Spinal cord (tissue), 10 donors: ENCODE measurements around the gene OR5K3. TPM values are rescaled to one million over a fixed set of nuclear protein-coding genes. Genes with fewer than 3 reads are reported as not detected.

Experiments used
- DNase-seq, 6 donors: peaks; one replicate each; pipeline versions ENCODE4 v3.0.0 to v3.0.0-alpha.2; 2013 to 2015; ENCODE audit warnings: low spot score in 6 of 6, low read depth in 4 of 6
- H3K27ac ChIP-seq: one replicate; pipeline ENCODE4 v1.5.1; 2013; ENCODE audit warnings: low read depth, low read length, control low read depth
- H3K27me3 ChIP-seq: one replicate; pipeline ENCODE4 v1.6.1; 2013; ENCODE audit warnings: low read length; ENCODE audit not compliant: control insufficient read depth, insufficient read depth
- H3K36me3 ChIP-seq: one replicate; pipeline ENCODE4 v1.6.1; 2013; ENCODE audit warnings: low read length; ENCODE audit not compliant: control insufficient read depth, insufficient read depth
- H3K4me1 ChIP-seq: one replicate; pipeline ENCODE4 v1.6.1; 2013; ENCODE audit warnings: low read length; ENCODE audit not compliant: control insufficient read depth, insufficient read depth
- H3K4me3 ChIP-seq: one replicate; pipeline ENCODE4 v1.5.1; 2013; ENCODE audit warnings: low read depth, low read length, control low read depth
- H3K9me3 ChIP-seq: one replicate; pipeline ENCODE4 v1.6.1; 2013; ENCODE audit warnings: low read length; ENCODE audit not compliant: control insufficient read depth, insufficient read depth
- WGBS: methylation state at CpG from one replicate; pipeline ENCODE4 v1.1.5; 2013; ENCODE audit warnings: missing lambda C conversion rate; ENCODE audit not compliant: insufficient coverage; 5-methylcytosine and 5-hydroxymethylcytosine counted together
- polyA plus RNA-seq, 2 donors: library from polyadenylated mRNA; unstranded; fragments of 120-200 nt; gene quantifications; one replicate each; pipeline ENCODE4 v1.2.1, GENCODE V29; 2013; ENCODE audit not compliant: insufficient read length in 2 of 2
- total RNA-seq, 2 donors: library from RNA; depleted of rRNA in 1 of 2; stranded (reverse); fragments of 120-200 nt in 1 of 2; fragments of >200 nt in 1 of 2; gene quantifications; one replicate each; pipeline versions ENCODE4 v1.2.3 to v1.2.4, GENCODE V29; 2013 to 2014
- donor health status: healthy.

Gene OR5K3
- total and polyA plus RNA-seq, 4 donors = not detected

DNA sequence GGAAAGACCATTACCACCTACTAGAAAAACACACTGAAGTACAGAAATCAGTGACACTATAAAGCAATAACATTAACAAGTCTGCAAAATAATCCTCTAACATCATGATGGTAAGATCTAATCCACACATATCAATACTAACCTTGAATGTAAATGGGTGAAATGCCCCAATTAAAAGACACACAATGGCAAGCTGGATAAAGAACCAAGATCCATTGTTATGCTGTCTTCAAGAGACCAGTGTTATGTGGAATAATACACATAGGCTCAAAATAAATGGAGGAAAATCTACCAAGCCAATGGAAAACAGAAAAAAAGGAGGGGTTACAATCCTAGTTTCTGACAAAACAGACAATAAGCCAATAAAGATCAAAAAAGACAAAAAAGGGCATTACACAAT is 13.5 kb downstream of the OR5K3 start:
- Histone ChIP-seq H3K4me1 (no peaks in the 10 kb centered on the region), H3K27me3 (no peaks in the 10 kb centered on the region), H3K9me3 (peaks cover 7% of the 10 kb centered on the region), H3K36me3 (no peaks in the 10 kb centered on the region), H3K27ac (no peak overlapping the region), H3K4me3 (no peak overlapping the region)
- no peak for DNase-seq

DNA sequence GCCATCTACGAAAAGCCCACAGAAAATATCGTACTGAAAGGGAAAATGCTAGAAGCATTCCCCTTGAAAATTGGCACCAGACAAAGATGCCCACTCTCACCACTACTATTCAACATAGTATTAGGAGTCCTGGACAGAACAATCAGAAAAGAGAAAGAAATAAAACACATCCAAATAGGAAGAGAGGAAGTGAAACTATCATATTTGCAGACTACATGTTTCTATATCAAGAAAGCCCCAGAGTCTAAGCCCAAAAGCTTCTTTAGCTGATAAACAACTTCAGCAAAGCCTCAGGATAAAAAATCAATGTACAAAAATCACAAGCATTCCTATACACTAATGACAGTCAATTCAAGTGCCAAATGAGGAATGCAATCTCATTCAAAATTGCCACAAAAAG is 15.6 kb downstream of the OR5K3 start:
- Histone ChIP-seq H3K27me3 (no peaks in the 10 kb centered on the region), H3K36me3 (no peaks in the 10 kb centered on the region), H3K9me3 (peaks cover 6% of the 10 kb centered on the region), H3K4me1 (no peaks in the 10 kb centered on the region), H3K27ac (no peak overlapping the region), H3K4me3 (no peak overlapping the region)
- no CpG with 5 or more reads among the region's 2 CpGs for WGBS
- no peak for DNase-seq

DNA sequence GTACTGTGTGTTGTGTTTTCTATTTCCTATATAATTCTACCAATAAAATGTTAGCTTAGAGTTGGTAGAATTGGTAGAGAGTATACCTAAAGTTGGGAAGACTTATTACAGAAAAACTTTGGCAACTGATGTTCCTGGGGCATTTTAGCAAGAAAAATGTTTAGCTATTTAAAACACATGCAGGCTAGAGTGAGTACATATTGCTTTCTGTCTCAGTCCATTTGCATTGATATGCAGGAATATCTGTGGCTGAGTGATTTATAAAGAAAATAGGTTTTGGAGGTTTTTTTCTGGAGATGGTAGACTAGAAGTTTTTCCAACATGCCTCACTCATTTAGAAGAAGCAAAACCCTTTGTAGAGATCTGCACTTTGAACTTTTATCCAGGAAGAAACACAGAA is 42.1 kb downstream of the OR5K3 start:
- peaks cover 13% of the 10 kb centered on the region for H3K9me3 ChIP-seq
- H3K36me3 ChIP-seq = no peaks in the 10 kb centered on the region
- H3K4me1 ChIP-seq = no peaks in the 10 kb centered on the region
- H3K4me3 ChIP-seq = no peak overlapping the region
- no peak for DNase-seq
- H3K27ac ChIP-seq = no peak overlapping the region
- no peaks in the 10 kb centered on the region for H3K27me3 ChIP-seq

GRCh38 chr3:98433764-98434163 is 43.3 kb downstream of the OR5K3 start:
- no peak overlapping the region for H3K4me3 ChIP-seq
- no peak for DNase-seq
- H3K4me1 ChIP-seq = no peaks in the 10 kb centered on the region
- no CpG with 5 or more reads among the region's 2 CpGs for WGBS
- H3K27ac ChIP-seq = no peak overlapping the region
- no peaks in the 10 kb centered on the region for H3K36me3 ChIP-seq
- peaks cover 7% of the 10 kb centered on the region for H3K9me3 ChIP-seq
- H3K27me3 ChIP-seq = no peaks in the 10 kb centered on the region

GRCh38 chr3:98434412-98434811 is 43.9 kb downstream of the OR5K3 start:
- Histone ChIP-seq H3K36me3 (no peaks in the 10 kb centered on the region), H3K27ac (no peak overlapping the region), H3K4me1 (no peaks in the 10 kb centered on the region), H3K4me3 (no peak overlapping the region), H3K27me3 (no peaks in the 10 kb centered on the region), H3K9me3 (peaks cover 5% of the 10 kb centered on the region)
- DNase-seq = no peak
- WGBS = 84% methylated on average over 4 of the region's 4 CpGs

DNA sequence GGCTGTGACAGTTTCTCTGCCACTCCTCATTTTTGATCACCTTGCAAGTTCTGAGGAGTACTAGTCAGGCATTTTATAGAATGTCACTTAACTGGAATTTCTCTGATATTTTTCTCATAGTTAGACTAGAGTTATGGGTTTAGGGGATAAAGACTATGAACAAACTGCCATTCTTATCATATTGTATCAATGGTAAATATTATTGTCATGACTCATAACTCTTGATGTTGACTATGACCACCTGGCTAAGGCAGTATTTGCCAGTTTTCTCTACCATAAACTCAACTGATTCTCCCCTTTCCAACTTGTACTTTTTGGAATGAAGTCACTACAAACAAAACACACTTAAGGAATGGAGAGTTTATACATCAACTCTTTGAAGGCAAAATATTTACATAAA is 49.8 kb downstream of the OR5K3 start:
- Histone ChIP-seq H3K27me3 (no peaks in the 10 kb centered on the region), H3K27ac (no peak overlapping the region), H3K36me3 (no peaks in the 10 kb centered on the region), H3K4me1 (no peaks in the 10 kb centered on the region), H3K4me3 (no peak overlapping the region), H3K9me3 (no peaks in the 10 kb centered on the region)
- DNase-seq = no peak

Other genes starting within 250 kb of the OR5K3 start
- gene OR5H14, start 243.2 kb upstream of the OR5K3 start, total RNA-seq = not detected
- under 1 TPM in 1 of 2 donors, not detected in 1; 0.06 TPM for gene OR5H14, start 243.2 kb upstream of the OR5K3 start, polyA plus RNA-seq
- gene OR5H15, start 224.0 kb upstream of the OR5K3 start, total RNA-seq = not detected
- not detected for gene OR5H15, start 224.0 kb upstream of the OR5K3 start, polyA plus RNA-seq
- gene OR5H6, start 126.4 kb upstream of the OR5K3 start, total RNA-seq = not detected
- gene OR5H6, start 126.4 kb upstream of the OR5K3 start, polyA plus RNA-seq = not detected
- gene OR5H2, start 108.2 kb upstream of the OR5K3 start, total RNA-seq = not detected
- not detected for gene OR5H2, start 108.2 kb upstream of the OR5K3 start, polyA plus RNA-seq
- not detected for gene OR5K4, start 36.8 kb upstream of the OR5K3 start, total RNA-seq
- not detected for gene OR5K4, start 36.8 kb upstream of the OR5K3 start, polyA plus RNA-seq
- gene OR5K1, start 72.5 kb downstream of the OR5K3 start, total RNA-seq = not detected
- not detected for gene OR5K1, start 72.5 kb downstream of the OR5K3 start, polyA plus RNA-seq
- not detected for gene OR5K2, start 107.0 kb downstream of the OR5K3 start, total RNA-seq
- under 1 TPM in 1 of 2 donors, not detected in 1; 0.26 TPM for gene OR5K2, start 107.0 kb downstream of the OR5K3 start, polyA plus RNA-seq
- 100 to 1,000 TPM; 143 to 263 TPM for gene CLDND1, start 132.2 kb downstream of the OR5K3 start, total RNA-seq
- 100 to 1,000 TPM; 182 to 203 TPM for gene CLDND1, start 132.2 kb downstream of the OR5K3 start, polyA plus RNA-seq
- gene GPR15, start 141.3 kb downstream of the OR5K3 start, total RNA-seq = not detected
- gene GPR15, start 141.3 kb downstream of the OR5K3 start, polyA plus RNA-seq = not detected
- 10 to 100 TPM; 19.5 to 21.8 TPM for gene CPOX, start 202.9 kb downstream of the OR5K3 start, total RNA-seq
- gene CPOX, start 202.9 kb downstream of the OR5K3 start, polyA plus RNA-seq = 10 to 100 TPM; 24.0 to 26.7 TPM